Measurements from ENCODE around the gene FCER1A. TPM values are rescaled to one million over a fixed set of nuclear protein-coding genes. Genes with fewer than 3 reads are reported as not detected.

FCER1A gene
- total and polyA plus RNA-seq, 9 of the 15 experiments (the other 6 are each of a cell fraction or from before 2014, with no cell fraction given) = 0.04 TPM; not detected in 8

DNA sequence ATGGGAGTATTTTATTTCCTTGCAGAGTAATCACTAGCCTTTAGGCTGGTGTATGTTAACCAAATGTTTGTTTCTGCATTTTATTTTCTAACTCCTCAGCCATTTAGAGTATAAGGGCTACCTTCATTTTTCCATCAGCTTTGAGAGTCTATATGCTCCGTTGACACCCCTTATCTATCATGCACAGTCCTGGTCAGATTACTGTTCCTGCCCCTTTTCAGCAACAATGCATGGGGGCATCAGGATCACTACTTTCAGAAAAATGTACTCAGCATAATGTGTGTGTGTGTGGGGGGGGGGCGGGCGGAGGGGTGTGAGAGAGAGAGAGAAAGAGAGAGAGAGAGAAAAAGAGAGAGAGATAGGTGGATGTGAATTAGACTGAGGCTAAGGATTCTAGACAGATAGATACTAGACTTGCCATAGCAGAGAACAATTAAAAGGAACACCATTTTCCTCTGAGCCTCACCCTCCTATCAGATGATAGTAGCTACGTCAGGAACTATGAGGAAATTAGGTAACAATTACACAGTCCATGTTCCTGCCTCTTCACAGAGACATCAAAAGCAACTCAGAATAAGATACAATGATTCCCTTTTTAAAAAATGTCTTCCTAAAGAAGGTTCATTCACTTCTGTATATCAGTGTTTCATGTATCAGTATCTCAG is 40.8 kb downstream of the FCER1A start:
- Histone ChIP-seq H2AFZ (ENCODE audit: low read depth, low read length) (no peak overlapping the region), H3K4me1 (replicated peaks in 1 of 2; ENCODE audit: control insufficient read depth in 2 of 2, insufficient read depth in 2 of 2, low read length in 2 of 2) (no peaks in the 10 kb centered on the region), H3K9me3 (replicated peaks; ENCODE audit: control insufficient read depth, insufficient read depth, low read depth, low read length) (no peaks in the 10 kb centered on the region), H3K4me2 (ENCODE audit: insufficient read depth, low read length) (no peak overlapping the region), H3K9ac (ENCODE audit: insufficient read depth in 1 of 2, low read depth in 2 of 2, low read length in 2 of 2) (no peak overlapping the region), H3K4me3 (no peak overlapping the region), H4K20me1 (replicated peaks; ENCODE audit: control insufficient read depth, insufficient read depth, low read length) (no peaks in the 10 kb centered on the region), H3K79me2 (ENCODE audit: control insufficient read depth, insufficient read depth, low read length) (no peaks in the 10 kb centered on the region), H3K27ac (ENCODE audit: extremely low read depth, low read depth, low read length) (no peak overlapping the region), H3K27me3 (ENCODE audit: control insufficient read depth in 2 of 2, insufficient read depth in 2 of 2, low read length in 2 of 2) (no peaks in the 10 kb centered on the region), H3K9me1 (ENCODE audit: control insufficient read depth, insufficient read depth, low read length) (no peaks in the 10 kb centered on the region), H3K36me3 (ENCODE audit: control insufficient read depth, insufficient read depth, low read length) (no peaks in the 10 kb centered on the region)
- ChIA-PET POLR2A (interaction anchor here (0.6 kb wide), 1 partner anchor 28 kb away, joined by 3 read pairs; no protein-coding TSS in a partner anchor), CTCF (ENCODE audit: low intra/inter-chr PET ratio) (no interaction called here)
- FAIRE-seq (no peak), ATAC-seq (no peak), DNase-seq (ENCODE audit: extremely low read depth in 1 of 4, low spot score in 3 of 4) (peak in 1 of 4 experiments; percentile 2)
- in situ Hi-C loops (cut with MboI) = no loop called here
- TF ChIP-seq HOXB6 (CRISPR knock-in tag; IDR thresholded peaks at IDR 0.05; ENCODE audit: borderline replicate concordance) = no peak
- no peak for TF ChIP-seq BRD9 (IDR thresholded peaks at IDR 0.05; ENCODE audit: low read depth, partially characterized antibody)
- TF ChIP-seq, protein P1, sequence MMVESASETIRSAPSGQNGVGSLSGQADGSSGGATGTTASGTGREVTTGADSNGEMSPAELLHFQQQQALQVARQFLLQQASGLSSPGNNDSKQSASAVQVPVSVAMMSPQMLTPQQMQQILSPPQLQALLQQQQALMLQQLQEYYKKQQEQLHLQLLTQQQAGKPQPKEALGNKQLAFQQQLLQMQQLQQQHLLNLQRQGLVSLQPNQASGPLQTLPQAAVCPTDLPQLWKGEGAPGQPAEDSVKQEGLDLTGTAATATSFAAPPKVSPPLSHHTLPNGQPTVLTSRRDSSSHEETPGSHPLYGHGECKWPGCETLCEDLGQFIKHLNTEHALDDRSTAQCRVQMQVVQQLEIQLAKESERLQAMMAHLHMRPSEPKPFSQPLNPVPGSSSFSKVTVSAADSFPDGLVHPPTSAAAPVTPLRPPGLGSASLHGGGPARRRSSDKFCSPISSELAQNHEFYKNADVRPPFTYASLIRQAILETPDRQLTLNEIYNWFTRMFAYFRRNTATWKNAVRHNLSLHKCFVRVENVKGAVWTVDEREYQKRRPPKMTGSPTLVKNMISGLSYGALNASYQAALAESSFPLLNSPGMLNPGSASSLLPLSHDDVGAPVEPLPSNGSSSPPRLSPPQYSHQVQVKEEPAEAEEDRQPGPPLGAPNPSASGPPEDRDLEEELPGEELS (CRISPR knock-in tag; IDR thresholded peaks at IDR 0.05; ENCODE audit: borderline replicate concordance) = no peak
- no peak for TF ChIP-seq SAFB (IDR thresholded peaks at IDR 0.05; ENCODE audit: borderline replicate concordance, low read depth, low read length)
- TF ChIP-seq, protein P2, sequence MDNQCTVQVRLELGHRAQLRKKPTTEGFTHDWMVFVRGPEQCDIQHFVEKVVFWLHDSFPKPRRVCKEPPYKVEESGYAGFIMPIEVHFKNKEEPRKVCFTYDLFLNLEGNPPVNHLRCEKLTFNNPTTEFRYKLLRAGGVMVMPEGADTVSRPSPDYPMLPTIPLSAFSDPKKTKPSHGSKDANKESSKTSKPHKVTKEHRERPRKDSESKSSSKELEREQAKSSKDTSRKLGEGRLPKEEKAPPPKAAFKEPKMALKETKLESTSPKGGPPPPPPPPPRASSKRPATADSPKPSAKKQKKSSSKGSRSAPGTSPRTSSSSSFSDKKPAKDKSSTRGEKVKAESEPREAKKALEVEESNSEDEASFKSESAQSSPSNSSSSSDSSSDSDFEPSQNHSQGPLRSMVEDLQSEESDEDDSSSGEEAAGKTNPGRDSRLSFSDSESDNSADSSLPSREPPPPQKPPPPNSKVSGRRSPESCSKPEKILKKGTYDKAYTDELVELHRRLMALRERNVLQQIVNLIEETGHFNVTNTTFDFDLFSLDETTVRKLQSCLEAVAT (IDR thresholded peaks at IDR 0.05) = no peak
- no peak for TF ChIP-seq EZH2 (IDR thresholded peaks at IDR 0.05; ENCODE audit: borderline replicate concordance, low read depth, low read length)
- TF ChIP-seq, protein P3, sequence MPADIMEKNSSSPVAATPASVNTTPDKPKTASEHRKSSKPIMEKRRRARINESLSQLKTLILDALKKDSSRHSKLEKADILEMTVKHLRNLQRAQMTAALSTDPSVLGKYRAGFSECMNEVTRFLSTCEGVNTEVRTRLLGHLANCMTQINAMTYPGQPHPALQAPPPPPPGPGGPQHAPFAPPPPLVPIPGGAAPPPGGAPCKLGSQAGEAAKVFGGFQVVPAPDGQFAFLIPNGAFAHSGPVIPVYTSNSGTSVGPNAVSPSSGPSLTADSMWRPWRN (IDR thresholded peaks at IDR 0.05; ENCODE audit: low read depth) = no peak
- no peak for TF ChIP-seq HNRNPK (IDR thresholded peaks at IDR 0.05; ENCODE audit: low read depth, low read length, poor library complexity, severe bottlenecking)
- TF ChIP-seq EHMT2 (IDR thresholded peaks at IDR 0.05) = no peak
- no peak for TF ChIP-seq ZBTB49 (CRISPR knock-in tag; IDR thresholded peaks at IDR 0.05; ENCODE audit: borderline replicate concordance)
- no peak for TF ChIP-seq ELF2 (CRISPR knock-in tag; IDR thresholded peaks at IDR 0.05)
- TF ChIP-seq ZC3H11A (IDR thresholded peaks at IDR 0.05; ENCODE audit: low read depth, low read length) = no peak
- TF ChIP-seq XRCC3 (IDR thresholded peaks at IDR 0.05) = no peak
- WGBS (ENCODE audit: insufficient coverage, low coverage, missing lambda C conversion rate) = 0% methylated on average over 2 of the region's 4 CpGs
- no TSS peak for BruUV-seq (replicated peaks)
- intact Hi-C loops (cut with micrococcal nuclease) = no loop called here
